GM15510 (cell line): Measurements from ENCODE around the gene SLC35E4.

Experiments
- POLR2A ChIP-seq: IDR thresholded peaks from 3 replicates; pipeline ENCODE4 v1.6.1; 2011; ENCODE audit warnings: borderline replicate concordance; ENCODE audit not compliant: insufficient read length; ENCODE audit errors: extremely low read depth

Gene SLC35E4

DNA sequence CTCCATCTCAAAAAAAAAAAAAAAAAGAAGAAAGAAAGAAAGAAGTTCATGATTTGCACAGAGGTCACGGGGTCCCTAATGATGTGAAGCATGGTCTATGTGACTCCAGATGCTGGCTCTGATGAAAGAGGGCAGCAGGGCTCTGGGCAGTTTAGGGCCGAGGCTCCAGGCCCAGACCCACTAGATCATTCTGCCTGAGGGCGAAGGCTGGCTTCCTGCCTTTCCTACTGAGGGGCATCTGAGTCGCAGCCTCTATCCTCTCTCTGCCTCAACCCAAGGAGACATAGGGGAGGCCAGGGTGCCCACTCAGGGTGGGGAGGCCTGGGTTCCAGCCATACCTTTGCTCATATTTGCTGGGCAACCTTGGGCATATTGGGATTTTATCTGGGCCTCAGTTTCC is 4.8 kb downstream of the SLC35E4 start:
- TF ChIP-seq POLR2A: no peak

GRCh38 chr22:30640839-30641430 is 5.4 kb downstream of the SLC35E4 start:
- TF ChIP-seq POLR2A: no peak

DNA sequence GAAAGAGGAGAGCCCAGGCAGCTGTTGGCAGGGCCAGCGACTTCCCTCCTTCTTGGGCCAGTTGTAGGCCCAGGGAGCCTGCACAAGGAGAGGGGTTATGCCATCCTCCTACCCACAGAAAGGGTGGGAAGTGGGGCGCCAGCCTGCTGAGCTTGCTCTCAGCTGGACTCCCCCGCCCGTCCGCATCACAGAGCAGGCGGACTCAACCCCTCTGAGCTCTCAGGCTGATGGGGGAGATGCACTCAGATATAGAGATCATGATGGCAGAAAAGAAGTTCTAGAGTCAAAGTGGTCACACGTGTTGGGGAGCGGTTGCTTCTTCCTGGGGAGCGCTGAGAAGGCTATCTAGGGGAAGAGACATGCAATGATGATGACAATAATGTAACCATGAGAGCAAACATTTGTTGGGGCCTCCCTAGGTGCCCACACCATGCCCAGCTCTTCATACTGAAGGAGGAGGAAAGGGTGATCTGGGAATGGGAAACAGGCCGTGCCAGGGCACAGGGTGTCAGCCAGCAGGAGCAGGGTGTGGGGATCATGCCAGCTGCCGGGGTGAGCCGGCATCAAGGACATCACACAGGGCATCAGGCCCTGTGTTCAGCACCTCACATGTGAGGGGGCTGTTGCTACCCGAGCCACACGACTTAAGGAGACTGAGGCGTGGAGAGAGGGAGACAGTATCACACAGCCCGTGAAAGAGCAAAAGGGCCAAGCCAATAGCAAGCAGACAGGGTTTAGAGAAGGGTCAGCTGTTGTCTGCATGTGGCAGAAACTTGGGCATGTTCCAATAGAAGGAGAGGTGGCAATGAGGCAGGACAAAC is 7.7 kb downstream of the SLC35E4 start:
- no peak for TF ChIP-seq POLR2A

DNA sequence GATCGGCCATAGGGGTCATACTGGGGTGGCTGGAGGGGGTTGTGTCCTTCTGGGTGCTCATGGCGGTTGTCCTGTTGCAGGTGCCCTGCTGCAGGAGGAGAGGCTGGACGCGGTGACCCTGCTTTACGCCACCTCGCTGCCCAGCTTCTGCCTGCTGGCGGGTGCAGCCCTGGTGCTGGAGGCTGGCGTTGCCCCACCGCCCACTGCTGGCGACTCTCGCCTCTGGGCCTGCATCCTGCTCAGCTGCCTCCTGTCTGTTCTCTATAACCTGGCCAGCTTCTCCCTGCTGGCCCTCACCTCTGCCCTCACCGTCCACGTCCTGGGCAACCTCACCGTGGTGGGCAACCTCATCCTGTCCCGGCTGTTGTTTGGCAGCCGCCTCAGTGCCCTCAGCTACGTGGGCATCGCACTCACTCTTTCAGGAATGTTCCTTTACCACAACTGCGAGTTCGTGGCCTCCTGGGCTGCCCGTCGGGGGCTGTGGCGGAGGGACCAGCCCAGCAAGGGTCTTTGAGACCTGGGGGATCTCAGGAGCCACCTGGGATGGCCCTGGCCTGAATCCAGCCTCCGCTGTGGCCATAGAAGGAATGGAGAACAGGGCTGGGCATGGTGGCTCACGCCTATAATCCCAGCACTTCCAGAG is 11.1 kb downstream of the SLC35E4 start:
- no peak for TF ChIP-seq POLR2A

- TF ChIP-seq POLR2A: no peak
Measured at GRCh38 chr22:30647536-30647935, 12.0 kb downstream of the SLC35E4 start.

DNA sequence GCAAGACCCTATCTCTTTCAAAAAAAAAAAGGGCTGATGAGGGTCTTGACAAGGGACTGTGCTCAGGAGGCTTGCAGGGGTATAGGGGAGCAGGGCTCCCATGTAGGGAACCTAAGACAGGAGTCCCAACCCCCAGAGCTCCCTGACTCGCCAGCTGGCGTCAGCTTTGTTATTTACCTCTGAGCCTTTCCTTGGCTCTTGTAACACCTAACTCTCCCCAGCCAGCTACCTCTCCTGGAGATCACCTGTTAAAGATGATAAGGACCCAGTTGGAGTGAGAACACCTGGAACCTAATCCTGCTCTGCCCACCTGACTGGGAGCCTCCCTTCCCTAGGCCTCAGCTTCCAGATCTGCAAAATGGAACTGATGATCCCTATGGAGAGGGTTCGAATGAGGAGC is 13.2 kb downstream of the SLC35E4 start:
- TF ChIP-seq POLR2A: no peak

DNA sequence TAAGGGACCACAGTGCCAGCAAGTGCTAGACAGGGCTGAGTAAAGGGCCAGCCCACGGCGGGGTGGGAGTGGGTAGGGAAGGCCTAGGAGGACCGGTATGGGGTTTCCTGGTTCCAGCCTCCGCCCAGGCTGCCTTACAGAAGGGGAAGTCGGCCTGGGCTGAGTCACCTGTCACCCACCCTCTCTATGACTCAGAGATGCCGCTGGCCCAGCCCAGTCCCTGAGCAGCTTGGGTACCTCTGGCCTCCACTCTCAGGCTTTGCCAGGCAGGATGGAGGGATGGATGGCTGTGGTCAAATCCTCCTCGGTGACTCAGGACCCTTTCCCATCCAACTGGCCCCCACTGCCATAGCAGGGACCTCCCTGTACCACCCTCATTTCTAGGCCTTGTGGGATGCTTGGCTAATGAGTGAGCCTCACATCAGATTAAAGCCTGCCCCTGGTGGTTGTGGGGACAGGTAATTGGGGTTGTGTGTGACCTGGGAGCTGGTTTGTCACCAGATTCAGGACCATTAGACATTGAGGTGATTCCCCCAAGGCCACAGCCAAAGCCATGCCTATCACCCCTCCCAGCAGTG is 13.9 kb downstream of the SLC35E4 start:
- TF ChIP-seq POLR2A: no peak

GRCh38 chr22:30650508-30651116 is 15.0 kb downstream of the SLC35E4 start:
- no peak for TF ChIP-seq POLR2A

DNA sequence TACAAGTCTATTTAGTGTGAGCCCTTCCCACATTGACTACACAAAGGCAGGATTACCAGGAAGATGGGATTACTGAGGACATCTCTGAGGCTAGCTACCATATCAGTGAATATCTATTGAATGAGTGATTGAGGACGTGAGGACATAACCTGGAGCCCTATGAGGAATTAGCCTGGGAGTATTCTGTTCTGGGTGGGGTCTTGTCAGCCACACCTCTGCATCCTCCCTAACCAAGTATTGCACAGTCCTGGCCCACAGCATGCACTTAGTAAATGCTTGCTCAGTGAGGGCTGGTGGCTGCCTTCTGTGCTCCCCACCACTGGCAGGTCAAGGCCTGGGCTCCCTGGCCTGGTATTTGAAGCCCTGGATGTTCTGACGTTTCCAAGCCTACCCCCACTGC is 17.3 kb downstream of the SLC35E4 start:
- TF ChIP-seq POLR2A: no peak

- no peak for TF ChIP-seq POLR2A
Measured at GRCh38 chr22:30654361-30654760, 18.8 kb downstream of the SLC35E4 start.

DNA sequence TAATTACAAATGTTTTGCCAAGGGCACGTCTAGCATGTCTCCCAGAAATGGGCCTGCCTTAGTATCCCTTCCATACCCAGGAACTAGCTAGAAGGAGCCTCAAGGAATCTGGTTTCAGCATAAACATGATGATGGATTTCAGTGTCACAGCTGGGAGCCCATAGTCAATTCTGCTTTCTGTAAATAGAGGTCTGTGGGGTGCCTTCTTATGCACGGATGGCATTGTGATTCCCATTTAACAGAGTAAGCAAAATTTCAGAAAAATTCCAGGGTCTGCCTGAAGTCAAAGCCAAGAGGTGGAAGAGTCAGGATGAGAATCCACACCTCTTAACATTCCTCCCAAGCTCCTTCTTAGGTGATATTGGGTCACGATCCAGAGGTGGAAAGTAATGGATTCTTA is 20.0 kb downstream of the SLC35E4 start:
- no peak for TF ChIP-seq POLR2A

DNA sequence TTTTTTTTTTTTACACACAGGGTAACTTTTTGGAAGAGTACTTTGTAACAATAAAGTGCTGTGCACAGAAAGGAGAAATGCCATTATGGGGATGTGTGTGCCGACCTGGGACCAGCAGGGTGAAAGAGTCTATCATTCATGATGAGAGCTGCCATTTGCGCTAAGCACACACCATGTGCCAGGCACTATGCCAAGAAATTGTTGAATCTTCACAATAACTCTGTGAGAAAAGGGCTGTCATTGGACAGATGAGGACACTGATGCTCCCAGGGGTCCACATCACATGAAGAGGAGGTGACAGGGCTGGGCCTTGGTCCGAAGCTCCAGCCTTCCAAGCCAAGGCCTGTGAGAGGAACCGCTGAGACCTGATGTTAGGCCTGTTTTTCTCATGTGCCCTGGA is 26.5 kb downstream of the SLC35E4 start:
- no peak for TF ChIP-seq POLR2A

GRCh38 chr22:30664798-30665197 is 29.2 kb downstream of the SLC35E4 start:
- TF ChIP-seq POLR2A: no peak

DNA sequence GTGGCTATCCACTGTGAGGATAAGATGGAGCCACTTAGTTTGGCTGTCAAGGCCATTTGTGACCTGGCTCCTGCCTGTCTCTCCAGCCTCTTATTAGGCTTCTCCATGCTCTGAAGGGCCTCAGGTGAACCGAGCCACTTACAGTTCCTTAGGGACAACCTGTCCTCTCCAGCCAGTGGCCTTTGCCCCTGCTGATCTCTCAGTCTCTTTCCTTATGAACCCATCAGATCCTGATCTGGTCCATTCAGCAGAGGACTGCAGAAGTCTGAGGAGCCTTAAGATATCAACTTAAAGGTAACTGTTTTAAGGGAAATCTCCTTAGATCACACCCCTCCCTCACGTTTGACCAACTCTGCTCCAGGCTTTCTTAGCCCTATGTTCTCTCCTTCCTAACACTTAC is 29.7 kb downstream of the SLC35E4 start:
- no peak for TF ChIP-seq POLR2A

DNA sequence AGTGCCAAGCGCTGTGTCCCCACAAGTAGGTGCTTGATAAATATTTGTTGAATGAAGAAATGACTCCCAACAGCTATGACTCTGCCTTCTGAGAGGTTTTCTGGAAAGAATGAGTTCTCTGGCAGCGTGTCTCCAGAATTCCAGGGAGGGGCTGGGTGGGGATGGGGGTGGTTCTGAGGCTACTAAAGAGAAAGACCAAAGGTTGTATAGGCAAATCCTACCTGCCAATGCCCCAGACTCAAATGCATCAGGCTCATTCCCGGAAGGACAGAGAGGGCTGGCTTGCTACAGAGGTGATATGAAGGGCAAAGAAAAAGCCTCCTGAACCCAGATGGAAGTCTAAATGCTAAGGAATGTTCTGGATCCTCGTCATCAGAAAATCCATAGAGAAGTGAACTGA is 30.2 kb downstream of the SLC35E4 start:
- TF ChIP-seq POLR2A: no peak
